ENCODE data around the gene MEGF11. TPM values are rescaled to one million over a fixed set of nuclear protein-coding genes. Genes with fewer than 3 reads are reported as not detected.

The MEGF11 gene
- total and polyA plus RNA-seq, 4 donors: 0.16 to 1.5 (median 0.50) TPM

DNA sequence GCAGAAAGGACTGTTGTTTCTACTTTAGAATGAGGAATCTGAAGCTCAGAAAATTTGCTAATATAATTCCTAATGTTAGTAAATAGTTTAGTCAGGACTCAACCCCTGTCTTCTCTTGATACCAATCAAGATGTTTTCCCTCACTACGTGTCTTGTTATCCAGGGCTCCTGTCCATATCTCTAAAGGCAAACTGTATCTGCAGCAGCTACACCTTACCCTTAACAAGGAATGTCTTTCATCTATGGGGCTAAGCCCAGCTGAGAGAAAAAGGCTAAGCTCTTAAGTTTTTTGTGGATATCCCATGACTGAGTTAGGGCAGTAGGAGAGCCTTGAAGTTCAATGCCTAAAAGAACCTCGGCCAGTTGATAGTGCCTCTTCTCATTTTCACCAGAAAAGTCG is 351.7 kb downstream of the MEGF11 start:
- Histone ChIP-seq H3K4me1 (ENCODE audit: control insufficient read depth in 5 of 5, insufficient read depth in 5 of 5, low read length in 5 of 5) (peaks cover 0 to 6% (median 0%) of the 10 kb centered on the region in 5 donors), H3K4me3 (no peak overlapping the region), H3K36me3 (ENCODE audit: control insufficient read depth in 4 of 4, insufficient read depth in 4 of 4, low read length in 4 of 4) (peaks cover 13 to 47% (median 16%) of the 10 kb centered on the region in 4 donors), H3K9ac (ENCODE audit: insufficient read depth in 1 of 2, low read length in 2 of 2) (no peak overlapping the region), H3K27me3 (ENCODE audit: control insufficient read depth in 3 of 3, insufficient read depth in 3 of 3, low read length in 2 of 3) (no peaks in the 10 kb centered on the region), H3K27ac (ENCODE audit: low read depth in 1 of 2, low read length in 1 of 2) (no peak overlapping the region), H3K9me3 (ENCODE audit: control insufficient read depth in 4 of 4, insufficient read depth in 3 of 4, low read length in 3 of 4) (no peaks in the 10 kb centered on the region)
- DNase-seq (no peak), ATAC-seq (ENCODE audit: insufficient read depth, low FRiP score) (no peak)
- 95 to 96% methylated on average over 3 of the region's 3 CpGs for WGBS, 2 donors
- TF ChIP-seq, protein P1, sequence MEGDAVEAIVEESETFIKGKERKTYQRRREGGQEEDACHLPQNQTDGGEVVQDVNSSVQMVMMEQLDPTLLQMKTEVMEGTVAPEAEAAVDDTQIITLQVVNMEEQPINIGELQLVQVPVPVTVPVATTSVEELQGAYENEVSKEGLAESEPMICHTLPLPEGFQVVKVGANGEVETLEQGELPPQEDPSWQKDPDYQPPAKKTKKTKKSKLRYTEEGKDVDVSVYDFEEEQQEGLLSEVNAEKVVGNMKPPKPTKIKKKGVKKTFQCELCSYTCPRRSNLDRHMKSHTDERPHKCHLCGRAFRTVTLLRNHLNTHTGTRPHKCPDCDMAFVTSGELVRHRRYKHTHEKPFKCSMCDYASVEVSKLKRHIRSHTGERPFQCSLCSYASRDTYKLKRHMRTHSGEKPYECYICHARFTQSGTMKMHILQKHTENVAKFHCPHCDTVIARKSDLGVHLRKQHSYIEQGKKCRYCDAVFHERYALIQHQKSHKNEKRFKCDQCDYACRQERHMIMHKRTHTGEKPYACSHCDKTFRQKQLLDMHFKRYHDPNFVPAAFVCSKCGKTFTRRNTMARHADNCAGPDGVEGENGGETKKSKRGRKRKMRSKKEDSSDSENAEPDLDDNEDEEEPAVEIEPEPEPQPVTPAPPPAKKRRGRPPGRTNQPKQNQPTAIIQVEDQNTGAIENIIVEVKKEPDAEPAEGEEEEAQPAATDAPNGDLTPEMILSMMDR (IDR thresholded peaks at IDR 0.05; ENCODE audit: control extremely low read depth, extremely low read depth): no peak

DNA sequence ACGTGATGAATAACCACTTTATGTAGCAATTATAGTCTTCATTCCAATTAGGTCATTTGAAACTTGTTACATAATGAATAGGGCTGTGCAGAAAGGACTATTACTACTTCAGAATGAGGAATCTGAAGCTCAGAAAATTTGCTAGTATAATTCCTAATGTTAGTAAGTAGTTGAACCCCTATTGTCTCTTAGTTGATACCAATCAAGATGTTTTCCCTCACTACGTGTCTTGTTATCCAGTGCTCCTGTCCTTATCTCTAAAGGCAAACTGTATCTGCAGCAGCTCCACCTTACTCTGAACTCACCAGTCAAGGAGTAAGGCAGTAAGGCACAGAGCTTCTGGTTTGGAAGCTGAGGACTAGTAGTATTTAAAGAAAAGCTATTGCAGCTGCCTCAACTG is 352.2 kb downstream of the MEGF11 start:
- no peak overlapping the region for H3K4me3 ChIP-seq
- H3K9me3 ChIP-seq (ENCODE audit: control insufficient read depth in 4 of 4, insufficient read depth in 3 of 4, low read length in 3 of 4): no peaks in the 10 kb centered on the region
- no peaks in the 10 kb centered on the region for H3K27me3 ChIP-seq (ENCODE audit: control insufficient read depth in 3 of 3, insufficient read depth in 3 of 3, low read length in 2 of 3)
- TF ChIP-seq, protein P1 (IDR thresholded peaks at IDR 0.05; ENCODE audit: control extremely low read depth, extremely low read depth): no peak
- WGBS, 2 donors: 65 to 66% methylated on average over 2 of the region's 2 CpGs
- DNase-seq (no peak), ATAC-seq (ENCODE audit: insufficient read depth, low FRiP score) (no peak)
- H3K9ac ChIP-seq (ENCODE audit: insufficient read depth in 1 of 2, low read length in 2 of 2): no peak overlapping the region
- peaks cover 0 to 6% (median 3%) of the 10 kb centered on the region in 5 donors for H3K4me1 ChIP-seq (ENCODE audit: control insufficient read depth in 5 of 5, insufficient read depth in 5 of 5, low read length in 5 of 5)
- peaks cover 11 to 48% (median 16%) of the 10 kb centered on the region in 4 donors for H3K36me3 ChIP-seq (ENCODE audit: control insufficient read depth in 4 of 4, insufficient read depth in 4 of 4, low read length in 4 of 4)
- H3K27ac ChIP-seq (ENCODE audit: low read depth in 1 of 2, low read length in 1 of 2): no peak overlapping the region

DNA sequence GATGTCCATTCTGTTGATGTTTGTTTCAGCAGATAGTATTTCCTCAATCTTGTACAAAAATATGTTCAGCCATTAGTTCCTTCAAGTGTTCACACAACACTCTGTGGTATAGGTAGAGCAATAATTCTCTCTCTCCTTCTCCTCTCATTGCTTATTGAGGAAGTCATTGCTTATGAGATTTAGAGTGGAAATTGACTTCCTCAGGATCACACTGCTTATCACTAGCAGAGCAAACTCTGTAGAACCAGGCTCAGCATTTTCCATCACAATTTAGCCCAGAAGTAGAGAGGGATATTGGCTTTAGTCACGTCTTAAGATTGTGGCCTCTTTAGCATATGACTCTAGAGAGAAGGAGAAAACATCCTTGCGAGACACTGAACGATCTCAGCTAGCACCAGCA is 353.1 kb downstream of the MEGF11 start:
- TF ChIP-seq, protein P1 (IDR thresholded peaks at IDR 0.05; ENCODE audit: control extremely low read depth, extremely low read depth): no peak
- DNase-seq (no peak), ATAC-seq (ENCODE audit: insufficient read depth, low FRiP score) (no peak)
- Histone ChIP-seq H3K9ac (ENCODE audit: insufficient read depth in 1 of 2, low read length in 2 of 2) (no peak overlapping the region), H3K9me3 (ENCODE audit: control insufficient read depth in 4 of 4, insufficient read depth in 3 of 4, low read length in 3 of 4) (no peaks in the 10 kb centered on the region), H3K4me3 (no peak overlapping the region), H3K27ac (ENCODE audit: low read depth in 1 of 2, low read length in 1 of 2) (no peak overlapping the region), H3K36me3 (ENCODE audit: control insufficient read depth in 4 of 4, insufficient read depth in 4 of 4, low read length in 4 of 4) (peaks cover 9 to 50% (median 16%) of the 10 kb centered on the region in 4 donors), H3K4me1 (ENCODE audit: control insufficient read depth in 5 of 5, insufficient read depth in 5 of 5, low read length in 5 of 5) (peaks cover 0 to 8% (median 3%) of the 10 kb centered on the region in 5 donors), H3K27me3 (ENCODE audit: control insufficient read depth in 3 of 3, insufficient read depth in 3 of 3, low read length in 2 of 3) (no peaks in the 10 kb centered on the region)
- 94% methylated on average over 3 of the region's 3 CpGs for WGBS, 2 donors

DNA sequence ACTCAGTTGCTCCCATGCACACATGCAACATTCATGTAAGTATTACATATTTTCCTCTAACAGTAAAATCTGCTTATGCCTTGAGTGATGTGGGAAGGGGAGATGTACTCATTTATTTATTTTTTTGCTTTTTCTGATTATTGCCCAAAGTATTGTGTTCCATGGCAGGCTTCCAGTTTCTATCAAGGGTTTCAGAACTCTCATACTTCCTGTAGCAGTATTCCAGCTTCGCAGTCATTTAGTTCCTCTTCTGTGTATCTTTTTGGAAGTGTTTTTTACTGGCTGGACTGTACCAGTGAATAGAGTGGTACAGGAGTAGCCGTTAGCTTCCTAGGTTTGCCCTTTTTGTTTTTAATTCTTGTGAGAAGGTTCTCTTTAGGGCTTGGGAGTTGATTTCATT is 357.3 kb downstream of the MEGF11 start:
- DNase-seq: peak in 2 of 3 donors; percentile 33 to 52
- WGBS, 2 donors: 30 to 43% methylated on average over 2 of the region's 2 CpGs
- H3K9me3 ChIP-seq (ENCODE audit: control insufficient read depth in 4 of 4, insufficient read depth in 3 of 4, low read length in 3 of 4): no peaks in the 10 kb centered on the region
- TF ChIP-seq, protein P1 (IDR thresholded peaks at IDR 0.05; ENCODE audit: control extremely low read depth, extremely low read depth): no peak
- peaks cover 12 to 33% (median 14%) of the 10 kb centered on the region in 4 donors for H3K36me3 ChIP-seq (ENCODE audit: control insufficient read depth in 4 of 4, insufficient read depth in 4 of 4, low read length in 4 of 4)
- H3K4me3 ChIP-seq: no peak overlapping the region
- H3K9ac ChIP-seq (ENCODE audit: insufficient read depth in 1 of 2, low read length in 2 of 2): no peak overlapping the region
- H3K27ac ChIP-seq (ENCODE audit: low read depth in 1 of 2, low read length in 1 of 2): no peak overlapping the region
- H3K27me3 ChIP-seq (ENCODE audit: control insufficient read depth in 3 of 3, insufficient read depth in 3 of 3, low read length in 2 of 3): no peaks in the 10 kb centered on the region
- no peak for ATAC-seq (ENCODE audit: insufficient read depth, low FRiP score)
- peaks cover 0 to 3% (median 2%) of the 10 kb centered on the region in 5 donors for H3K4me1 ChIP-seq (ENCODE audit: control insufficient read depth in 5 of 5, insufficient read depth in 5 of 5, low read length in 5 of 5)
